H4 (cell line): Measurements from ENCODE around the gene BRD2. TPM values are rescaled to one million over a fixed set of nuclear protein-coding genes. Genes with fewer than 3 reads are reported as not detected.
A peak's percentile ranks its signal among the peaks of the same experiment; 100 is the strongest.
"Not testable (repeated sequence)": the region's sequence is repeated elsewhere in the genome, so short reads cannot be mapped to it uniquely, and the experiment has no call there.

Source experiments
- DNase-seq: peaks from one replicate; pipeline ENCODE4 v3.0.0-alpha.2; 2015; ENCODE audit warnings: low spot score
- total RNA-seq: library from RNA; depleted of rRNA; stranded (reverse); fragments of >200 nt; shearing (Covaris generic); gene quantifications from 2 replicates; pipeline ENCODE4 v1.2.3, GENCODE V29; 2014; rRNA removed

The BRD2 gene
- total RNA-seq: 52.2 and 57.6 TPM in 2 replicates

DNA sequence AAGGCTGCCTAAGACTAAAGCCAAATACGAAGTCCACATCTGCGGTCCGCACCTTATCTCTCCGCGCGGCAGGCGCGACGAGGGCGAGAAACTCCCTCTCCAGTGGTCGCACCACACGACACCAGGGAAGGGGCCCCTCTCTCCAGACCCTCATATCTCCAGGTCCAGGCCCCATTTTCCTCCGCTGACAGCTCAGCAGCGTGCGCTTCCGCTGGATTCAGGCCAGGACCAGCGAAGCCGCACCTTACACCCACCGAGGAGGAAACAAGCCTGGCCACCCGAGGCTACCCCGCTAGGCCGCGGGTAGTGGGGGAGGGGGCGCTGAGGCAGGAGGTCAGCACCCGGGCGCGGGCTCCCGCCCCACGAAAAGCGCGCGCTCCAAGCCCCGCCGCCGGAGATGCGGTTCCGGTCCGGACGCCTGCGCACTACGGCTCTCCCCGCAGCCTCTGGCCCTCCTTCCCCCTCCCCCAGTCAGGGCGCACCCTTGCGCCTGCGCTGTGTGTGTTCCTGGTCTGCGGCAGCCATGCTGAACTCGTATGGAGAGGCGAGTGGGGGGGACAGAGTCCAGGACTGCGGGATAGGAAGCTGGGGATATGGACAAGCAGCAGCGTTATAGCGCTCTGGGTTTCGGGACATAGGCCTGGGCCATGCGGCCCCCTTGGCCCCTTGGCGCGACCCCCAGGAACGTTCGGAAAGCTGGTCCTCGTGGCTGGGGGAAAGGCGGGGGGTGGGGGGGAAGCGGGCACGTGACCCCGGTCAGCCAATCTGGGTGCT, at the start of gene BRD2:
TSS of gene BRD2 (plus strand) at position 502 of the 774 bp plus-strand sequence. CDS start 4,305 bp downstream, outside the sequence.
- peak; percentile 97 for DNase-seq

DNA sequence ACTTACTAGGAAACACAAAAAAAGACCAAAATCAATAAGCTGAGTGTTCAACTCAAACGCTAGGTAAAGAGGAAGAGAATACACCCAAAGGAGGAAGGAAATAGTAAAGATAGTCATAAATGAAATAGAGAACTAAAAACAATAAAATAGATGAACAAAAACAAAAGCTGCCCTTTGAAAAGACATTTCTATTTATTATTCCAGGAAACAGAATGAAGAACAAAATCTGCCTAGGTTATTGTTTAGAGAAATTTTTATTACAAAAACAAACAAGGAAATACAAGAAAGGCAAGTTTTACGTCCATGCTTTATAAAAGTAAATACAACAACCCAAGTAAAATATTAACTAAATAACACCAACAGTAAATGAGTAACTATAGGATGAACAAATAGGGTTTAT, 47.7 kb upstream of the BRD2 start:
- DNase-seq: no peak

DNA sequence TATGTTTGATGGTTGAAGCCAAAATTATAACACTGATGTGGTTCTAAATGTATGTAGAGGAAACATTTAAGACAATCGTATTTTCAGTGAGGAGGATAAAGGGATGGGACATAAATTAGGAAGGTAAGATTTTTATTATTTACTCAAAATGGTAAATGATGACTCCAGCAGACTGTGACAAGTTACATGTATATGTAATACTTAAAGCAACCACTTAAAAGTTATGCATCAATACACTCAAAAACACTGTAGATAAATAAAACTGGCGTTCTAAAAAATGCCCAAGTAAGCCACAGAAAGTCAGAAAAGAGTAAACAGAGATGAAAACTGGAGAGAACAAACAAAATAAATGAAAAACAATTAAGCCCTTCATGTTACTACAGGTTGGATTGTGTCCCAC, 46.3 kb upstream of the BRD2 start:
- DNase-seq: no peak

GRCh38 chr6:32931211-32931610, 37.2 kb upstream of the BRD2 start:
- no peak for DNase-seq

DNA sequence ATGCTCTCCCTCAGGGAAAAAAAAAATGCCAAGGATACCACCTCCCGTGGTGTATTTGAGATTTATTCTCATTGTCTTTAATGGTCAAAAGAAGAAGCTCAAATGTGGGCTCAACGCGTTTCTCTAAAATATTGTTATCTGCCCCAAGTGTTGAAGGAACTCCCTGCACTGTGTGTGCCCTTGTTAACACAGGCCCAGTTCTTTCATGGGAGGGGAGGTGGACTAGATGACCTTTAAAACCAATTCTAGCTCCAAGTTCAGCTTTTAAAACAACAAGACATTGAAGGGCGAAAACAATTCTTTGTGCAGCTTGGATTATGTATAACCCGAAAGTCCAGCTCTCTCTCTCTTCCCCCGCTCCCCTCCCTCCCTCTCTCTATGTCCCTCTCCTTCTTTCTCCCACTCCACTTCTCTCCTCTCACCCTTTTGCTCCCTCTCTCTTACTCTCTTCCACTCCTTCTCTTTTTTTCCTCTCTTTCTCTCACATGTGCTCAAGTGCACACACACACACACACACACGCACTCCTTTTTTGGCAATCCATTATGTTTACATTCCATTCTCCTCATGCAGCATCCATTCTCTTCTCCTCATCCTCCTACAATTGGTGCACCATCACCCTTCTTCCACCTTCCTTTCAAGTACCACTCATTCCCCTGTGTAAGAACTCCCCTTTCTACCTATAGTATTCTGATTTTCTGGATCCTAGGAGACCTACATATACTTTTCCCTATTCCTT, 36.1 kb upstream of the BRD2 start:
- DNase-seq: no peak

- peak; percentile 60 for DNase-seq
Observed at GRCh38 chr6:32933661-32934085, 34.7 kb upstream of the BRD2 start.

DNA sequence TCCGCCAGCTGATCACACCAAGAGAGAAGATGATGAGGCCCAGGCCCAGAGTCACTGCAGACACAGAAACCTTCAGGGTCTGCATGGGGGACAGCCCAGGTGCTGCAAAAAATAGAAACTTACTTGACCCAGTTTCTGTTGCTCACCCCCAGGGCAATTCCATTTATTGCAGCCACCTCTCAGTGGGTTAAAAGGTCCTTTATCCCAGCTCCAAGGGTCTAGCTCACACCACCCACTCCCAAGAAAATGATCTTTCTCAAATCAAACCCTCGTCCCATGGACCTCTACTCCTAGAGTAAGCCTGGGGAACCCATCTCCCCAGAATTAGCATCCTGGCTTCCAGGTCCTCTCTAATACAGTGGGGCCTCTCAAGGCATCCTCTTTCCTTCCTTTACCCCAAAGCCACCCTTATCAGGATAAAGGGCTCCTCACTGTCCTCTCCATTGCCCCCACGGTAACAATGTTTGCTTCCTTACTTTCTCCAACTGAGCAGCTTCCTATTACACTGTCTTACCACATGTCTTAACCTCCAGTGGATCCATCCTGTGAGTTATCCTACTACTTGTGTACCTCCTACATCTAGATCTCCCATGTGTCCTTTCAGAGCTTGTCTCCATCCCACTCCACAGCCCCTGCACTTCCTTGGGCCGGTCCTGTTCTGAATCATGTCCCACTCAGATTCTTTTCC, 32.7 kb upstream of the BRD2 start:
- no peak for DNase-seq

- DNase-seq: no peak
Observed at GRCh38 chr6:32936239-32937152, 31.9 kb upstream of the BRD2 start.

DNA sequence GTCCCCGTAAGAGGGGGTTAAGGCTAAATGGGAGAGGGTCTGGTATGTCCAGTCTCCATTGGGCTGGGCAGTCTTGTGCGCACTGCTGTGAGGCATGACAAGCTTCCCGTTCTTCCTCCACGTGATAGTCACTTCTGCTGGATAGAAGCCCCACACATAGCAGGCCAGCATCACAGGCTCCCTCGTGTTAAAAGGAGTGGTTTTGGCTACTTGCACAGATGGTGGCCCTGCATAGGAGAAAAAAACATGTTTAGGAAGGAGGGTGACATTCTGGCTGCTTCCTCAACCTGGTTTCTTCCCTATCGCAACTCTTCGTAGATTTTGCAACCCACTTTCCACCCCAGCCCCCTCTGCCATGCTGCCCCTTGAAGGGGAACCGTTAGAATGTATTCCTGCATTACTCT, 31.2 kb upstream of the BRD2 start:
- no peak for DNase-seq

- no peak for DNase-seq
Observed at GRCh38 chr6:32938494-32938893, 29.9 kb upstream of the BRD2 start.

DNA sequence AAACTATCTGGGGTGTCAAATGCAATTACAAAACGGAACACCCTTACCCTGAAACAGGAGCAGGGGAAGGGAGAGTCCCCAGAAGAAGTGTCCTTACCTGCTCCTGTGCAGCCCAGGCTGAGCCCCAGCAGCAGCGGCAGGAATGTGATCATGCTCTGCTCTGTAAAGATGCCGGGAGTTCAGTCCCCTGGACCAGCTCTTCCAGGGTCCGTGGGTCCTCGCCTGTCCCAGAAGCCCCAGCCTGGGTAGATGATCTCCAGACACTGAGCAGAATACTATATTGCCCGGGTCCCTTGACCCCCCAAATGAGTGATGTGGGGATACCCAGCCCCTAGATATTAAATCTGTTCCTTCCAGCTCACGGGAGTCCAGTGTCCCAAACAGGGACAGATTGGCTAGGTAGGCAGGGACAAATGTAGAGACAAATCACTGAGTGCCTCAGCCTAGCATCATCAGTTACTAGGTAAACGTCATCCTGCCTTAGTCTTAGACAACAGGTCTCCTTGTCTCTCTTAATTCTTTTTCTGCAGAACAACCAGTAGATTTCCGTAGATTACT, 27.7 kb upstream of the BRD2 start, which contains the start of gene HLA-DMB:
TSS of gene HLA-DMB (minus strand) at position 373 of the 558 bp plus-strand sequence. CDS start at position 152, 221 bp downstream.
- peak; percentile 56 for DNase-seq

DNA sequence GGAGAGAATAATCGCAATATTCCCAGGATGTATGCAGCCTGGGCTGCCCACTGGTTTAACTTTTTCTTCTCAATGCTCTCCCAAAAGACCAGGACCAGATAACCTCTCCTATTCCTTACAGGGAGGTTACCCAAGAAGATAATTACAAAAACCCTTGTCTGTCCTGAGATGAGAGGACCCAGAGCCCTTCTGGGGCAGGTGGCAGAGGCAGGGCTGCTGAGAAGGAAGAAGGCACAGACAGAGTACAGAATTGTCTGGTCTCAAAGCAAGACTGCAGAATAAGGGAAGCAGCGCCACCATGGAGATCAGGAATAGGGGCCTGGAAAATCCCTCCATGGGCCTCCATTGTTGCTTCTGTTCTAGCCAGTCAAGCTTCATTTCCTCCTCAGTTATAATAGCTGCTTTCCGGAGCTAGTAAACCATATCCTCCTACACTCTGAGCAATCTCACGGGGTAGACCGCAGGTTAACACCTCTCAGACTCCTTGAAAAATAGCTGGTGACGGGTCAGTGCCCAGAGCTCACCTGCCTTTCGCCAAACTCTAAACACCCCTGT, 27.1 kb upstream of the BRD2 start:
- DNase-seq: no peak

DNA sequence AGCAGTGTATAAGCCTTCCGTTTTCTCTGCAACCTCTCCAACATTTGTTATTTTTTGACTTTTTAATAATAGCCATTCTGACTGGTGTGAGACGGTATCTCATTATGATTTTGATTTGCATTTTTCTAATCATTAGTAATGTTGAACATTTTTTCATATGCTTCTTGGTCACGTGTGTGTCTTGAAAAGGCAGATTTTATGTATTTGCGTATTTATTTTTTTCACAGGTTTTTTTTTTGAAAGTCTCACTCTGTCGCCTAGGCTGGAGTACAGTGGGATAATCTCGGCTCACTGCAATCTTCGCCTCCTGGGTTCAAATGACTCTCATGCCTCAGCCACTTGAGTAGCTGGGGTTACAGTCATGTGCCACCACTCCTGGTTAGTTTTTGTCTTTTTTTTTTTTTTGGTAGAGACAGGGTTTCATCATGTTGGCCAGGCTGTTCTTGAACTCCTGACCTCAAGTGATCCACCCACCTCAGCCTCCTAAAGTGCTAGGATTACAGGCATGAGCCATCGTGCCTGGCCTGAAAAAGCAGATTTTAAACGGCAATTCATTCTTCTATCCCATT, 25.8 kb upstream of the BRD2 start:
- DNase-seq: not testable (repeated sequence)

GRCh38 chr6:32943864-32944649, 24.3 kb upstream of the BRD2 start:
- DNase-seq: no peak

- peak; percentile 77 for DNase-seq
Observed at GRCh38 chr6:32945108-32945760, 23.2 kb upstream of the BRD2 start.

GRCh38 chr6:32945953-32946352, 22.4 kb upstream of the BRD2 start:
- DNase-seq: no peak

GRCh38 chr6:32946893-32947292, 21.5 kb upstream of the BRD2 start:
- no peak for DNase-seq

DNA sequence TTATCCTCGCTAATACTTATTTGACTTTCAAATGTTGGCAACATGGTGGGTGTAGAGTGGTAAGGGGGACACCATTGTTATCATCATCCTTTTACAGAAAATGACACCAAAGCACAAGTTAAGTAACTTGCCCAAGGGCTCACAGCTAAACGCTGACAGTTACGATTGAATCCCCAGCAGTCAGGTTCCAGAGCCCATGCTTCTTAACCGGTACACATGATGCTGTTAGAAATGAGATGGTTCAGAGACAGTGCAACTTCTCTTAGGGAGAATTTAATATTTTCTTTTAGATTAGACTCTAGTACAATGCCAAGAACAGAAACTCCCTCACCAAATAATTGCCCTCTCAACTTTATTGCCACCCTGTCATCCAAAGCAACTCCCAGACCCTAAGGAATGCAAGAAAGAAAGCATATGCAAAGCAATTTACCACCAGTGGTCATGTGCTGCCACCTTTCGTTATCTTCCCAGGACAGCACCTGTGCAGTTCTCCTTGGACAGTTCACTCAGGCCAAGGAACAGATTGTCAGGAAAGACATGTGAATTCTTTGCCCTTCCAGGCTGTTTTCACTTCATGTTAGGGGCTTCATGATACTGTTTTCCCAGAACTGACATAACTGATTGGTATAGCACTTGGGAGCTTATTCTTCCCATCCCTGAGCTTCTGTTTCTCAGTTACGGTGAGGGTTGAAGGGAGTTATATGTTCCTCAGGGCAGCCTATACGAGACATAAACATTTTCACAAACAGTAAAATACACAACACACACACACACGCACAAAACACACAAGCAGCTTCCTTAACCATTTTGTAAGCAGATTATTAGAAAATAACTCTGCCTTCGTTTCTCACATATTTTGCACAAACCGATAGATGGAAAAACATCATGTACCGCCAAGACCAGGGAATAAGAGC, 20.6 kb upstream of the BRD2 start:
- DNase-seq: no peak
